SKM-1 treated with dmso at 0.1 percent for 144 hours (cell line): ENCODE data around the gene LHFPL6.

Experiments used
- DNase-seq: peaks from one replicate; lab custom pipeline; 2025; ENCODE audit not compliant: unreplicated experiment; lab: John Stamatoyannopoulos, UW

Gene LHFPL6

GRCh38 chr13:39602614-39603366 lies at the start of gene LHFPL6:
Gene LHFPL6 (minus strand): TSS chr13:39603193.
- peak; percentile 62 for DNase-seq

- no peak for DNase-seq
Measured at GRCh38 chr13:39646122-39646521, 43.1 kb upstream of the LHFPL6 start.

GRCh38 chr13:39641645-39642044 lies 38.7 kb upstream of the LHFPL6 start:
- DNase-seq, result peak; percentile 82

- DNase-seq, result no peak
Measured at GRCh38 chr13:39637890-39638289, 34.9 kb upstream of the LHFPL6 start.

- DNase-seq, result no peak
Measured at GRCh38 chr13:39635564-39635963, 32.6 kb upstream of the LHFPL6 start.

GRCh38 chr13:39632994-39633393 lies 30.0 kb upstream of the LHFPL6 start:
- DNase-seq, result no peak

- no peak for DNase-seq
Measured at GRCh38 chr13:39631307-39631706, 28.3 kb upstream of the LHFPL6 start.

- no peak for DNase-seq
Measured at GRCh38 chr13:39623466-39623865, 20.5 kb upstream of the LHFPL6 start.

- no peak for DNase-seq
Measured at GRCh38 chr13:39618561-39618960, 15.6 kb upstream of the LHFPL6 start.

- DNase-seq, result peak; percentile 72
Measured at GRCh38 chr13:39616087-39616694, 13.2 kb upstream of the LHFPL6 start.

GRCh38 chr13:39612023-39612637 lies 9.1 kb upstream of the LHFPL6 start:
- peak; percentile 57 for DNase-seq

GRCh38 chr13:39607876-39608275 lies 4.9 kb upstream of the LHFPL6 start:
- no peak for DNase-seq

GRCh38 chr13:39605677-39606320 lies 2.8 kb upstream of the LHFPL6 start:
- DNase-seq, result no peak

- no peak for DNase-seq
Measured at GRCh38 chr13:39604756-39605155, 1.8 kb upstream of the LHFPL6 start.

GRCh38 chr13:39603424-39603947 lies 493 bp upstream of the LHFPL6 start:
- no peak for DNase-seq

- DNase-seq, result peak; percentile 48
Measured at GRCh38 chr13:39602277-39602613, 748 bp downstream of the LHFPL6 start.

GRCh38 chr13:39601636-39602035 lies 1.4 kb downstream of the LHFPL6 start:
- DNase-seq, result no peak

GRCh38 chr13:39600766-39601165 lies 2.2 kb downstream of the LHFPL6 start:
- DNase-seq, result no peak

GRCh38 chr13:39599842-39600241 lies 3.2 kb downstream of the LHFPL6 start:
- DNase-seq, result no peak

- no peak for DNase-seq
Measured at GRCh38 chr13:39599012-39599411, 4.0 kb downstream of the LHFPL6 start.

- DNase-seq, result no peak
Measured at GRCh38 chr13:39597838-39598237, 5.2 kb downstream of the LHFPL6 start.

GRCh38 chr13:39596685-39597084 lies 6.3 kb downstream of the LHFPL6 start:
- no peak for DNase-seq
